ENCODE measurements around the gene RXYLT1. TPM values are rescaled to one million over a fixed set of nuclear protein-coding genes. Genes with fewer than 3 reads are reported as not detected.
A peak's percentile ranks its signal among the peaks of the same experiment; 100 is the strongest.

RXYLT1 gene
- total RNA-seq, 3 donors from 2014 or later = 10.5 to 16.4 (median 14.0) TPM

GRCh38 chr12:63795944-63796343, 16.2 kb downstream of the RXYLT1 start:
- Histone ChIP-seq H3K4me1 (ENCODE audit: low read depth) (no peaks in the 10 kb centered on the region), H3K4me3 (no peak overlapping the region), H3K36me3 (ENCODE audit: low read depth) (no peaks in the 10 kb centered on the region), H3K9me3 (no peaks in the 10 kb centered on the region)
- ATAC-seq = no peak
- no peak for DNase-seq
- no peak for TF ChIP-seq CTCF (IDR thresholded peaks at IDR 0.05)
- intact Hi-C loops (cut with DNase I, micrococcal nuclease) = no loop called here

GRCh38 chr12:63802012-63802608, 22.4 kb downstream of the RXYLT1 start:
- Histone ChIP-seq H3K36me3 (ENCODE audit: low read depth) (no peaks in the 10 kb centered on the region), H3K4me3 (no peak overlapping the region), H3K9me3 (no peaks in the 10 kb centered on the region), H3K4me1 (ENCODE audit: low read depth) (peaks cover 8% of the 10 kb centered on the region)
- TF ChIP-seq CTCF (IDR thresholded peaks at IDR 0.05) = no peak
- ATAC-seq (no peak), DNase-seq (no peak)
- intact Hi-C loops (cut with DNase I, micrococcal nuclease) = no loop called here

GRCh38 chr12:63804746-63805145, 25.0 kb downstream of the RXYLT1 start:
- DNase-seq (no peak), ATAC-seq (no peak)
- no peaks in the 10 kb centered on the region for H3K9me3 ChIP-seq
- no peaks in the 10 kb centered on the region for H3K36me3 ChIP-seq (ENCODE audit: low read depth)
- peaks cover 11% of the 10 kb centered on the region for H3K4me1 ChIP-seq (ENCODE audit: low read depth)
- intact Hi-C loops (cut with DNase I, micrococcal nuclease) = no loop called here
- H3K4me3 ChIP-seq = no peak overlapping the region
- TF ChIP-seq CTCF (IDR thresholded peaks at IDR 0.05) = no peak

- Histone ChIP-seq H3K9me3 (no peaks in the 10 kb centered on the region), H3K4me3 (no peak overlapping the region), H3K36me3 (ENCODE audit: low read depth) (no peaks in the 10 kb centered on the region), H3K4me1 (ENCODE audit: low read depth) (peaks cover 11% of the 10 kb centered on the region)
- intact Hi-C loops (cut with DNase I, micrococcal nuclease) = no loop called here
- ATAC-seq (peak; percentile 96), DNase-seq (peak in 1 of 3 donors; percentile 57)
- no peak for TF ChIP-seq CTCF (IDR thresholded peaks at IDR 0.05)
Measured at GRCh38 chr12:63805704-63806672, 26.3 kb downstream of the RXYLT1 start.

GRCh38 chr12:63808631-63809030, 28.9 kb downstream of the RXYLT1 start:
- TF ChIP-seq CTCF (IDR thresholded peaks at IDR 0.05) = no peak
- Histone ChIP-seq H3K36me3 (ENCODE audit: low read depth) (no peaks in the 10 kb centered on the region), H3K4me3 (no peak overlapping the region), H3K4me1 (ENCODE audit: low read depth) (peaks cover 11% of the 10 kb centered on the region), H3K9me3 (no peaks in the 10 kb centered on the region)
- no peak for DNase-seq
- intact Hi-C loops (cut with DNase I, micrococcal nuclease) = no loop called here
- ATAC-seq = no peak

Measured in mucosa of descending colon (tissue), 3 donors.